ENCODE data around the gene NOS1AP. TPM values are rescaled to one million over a fixed set of nuclear protein-coding genes. Genes with fewer than 3 reads are reported as not detected.

Gene NOS1AP
- total and polyA plus RNA-seq, 9 donors, result 0.50 to 4.4 (median 1.5) TPM

DNA sequence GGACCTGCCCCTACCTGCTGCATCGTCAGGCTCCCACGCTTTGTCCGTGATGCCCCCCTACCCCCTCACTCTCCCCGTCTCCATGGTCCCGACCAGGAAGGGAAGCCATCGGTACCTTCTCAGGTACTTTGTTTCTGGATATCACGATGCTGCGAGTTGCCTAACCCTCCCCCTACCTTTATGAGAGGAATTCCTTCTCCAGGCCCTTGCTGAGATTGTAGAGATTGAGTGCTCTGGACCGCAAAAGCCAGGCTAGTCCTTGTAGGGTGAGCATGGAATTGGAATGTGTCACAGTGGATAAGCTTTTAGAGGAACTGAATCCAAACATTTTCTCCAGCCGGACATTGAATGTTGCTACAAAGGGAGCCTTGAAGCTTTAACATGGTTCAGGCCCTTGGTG, 298.3 kb downstream of the NOS1AP start:
- WGBS, 3 donors, result 90% methylated on average over 10 of the region's 10 CpGs
- Histone ChIP-seq H3K4me3 (no peak overlapping the region), H3K27me3 (no peaks in the 10 kb centered on the region), H3K4me1 (ENCODE audit: insufficient read depth) (no peaks in the 10 kb centered on the region), H3K36me3 (no peaks in the 10 kb centered on the region), H3K27ac (no peak overlapping the region), H3K9me3 (no peaks in the 10 kb centered on the region)
- intact Hi-C loops (cut with DNase I), result no loop called here
- no peak for TF ChIP-seq EP300 (IDR thresholded peaks at IDR 0.05)
- TF ChIP-seq, protein P1, sequence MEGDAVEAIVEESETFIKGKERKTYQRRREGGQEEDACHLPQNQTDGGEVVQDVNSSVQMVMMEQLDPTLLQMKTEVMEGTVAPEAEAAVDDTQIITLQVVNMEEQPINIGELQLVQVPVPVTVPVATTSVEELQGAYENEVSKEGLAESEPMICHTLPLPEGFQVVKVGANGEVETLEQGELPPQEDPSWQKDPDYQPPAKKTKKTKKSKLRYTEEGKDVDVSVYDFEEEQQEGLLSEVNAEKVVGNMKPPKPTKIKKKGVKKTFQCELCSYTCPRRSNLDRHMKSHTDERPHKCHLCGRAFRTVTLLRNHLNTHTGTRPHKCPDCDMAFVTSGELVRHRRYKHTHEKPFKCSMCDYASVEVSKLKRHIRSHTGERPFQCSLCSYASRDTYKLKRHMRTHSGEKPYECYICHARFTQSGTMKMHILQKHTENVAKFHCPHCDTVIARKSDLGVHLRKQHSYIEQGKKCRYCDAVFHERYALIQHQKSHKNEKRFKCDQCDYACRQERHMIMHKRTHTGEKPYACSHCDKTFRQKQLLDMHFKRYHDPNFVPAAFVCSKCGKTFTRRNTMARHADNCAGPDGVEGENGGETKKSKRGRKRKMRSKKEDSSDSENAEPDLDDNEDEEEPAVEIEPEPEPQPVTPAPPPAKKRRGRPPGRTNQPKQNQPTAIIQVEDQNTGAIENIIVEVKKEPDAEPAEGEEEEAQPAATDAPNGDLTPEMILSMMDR (IDR thresholded peaks at IDR 0.05), result no peak
- TF ChIP-seq POLR2A (IDR thresholded peaks at IDR 0.05), result no peak
- no peak for DNase-seq

DNA sequence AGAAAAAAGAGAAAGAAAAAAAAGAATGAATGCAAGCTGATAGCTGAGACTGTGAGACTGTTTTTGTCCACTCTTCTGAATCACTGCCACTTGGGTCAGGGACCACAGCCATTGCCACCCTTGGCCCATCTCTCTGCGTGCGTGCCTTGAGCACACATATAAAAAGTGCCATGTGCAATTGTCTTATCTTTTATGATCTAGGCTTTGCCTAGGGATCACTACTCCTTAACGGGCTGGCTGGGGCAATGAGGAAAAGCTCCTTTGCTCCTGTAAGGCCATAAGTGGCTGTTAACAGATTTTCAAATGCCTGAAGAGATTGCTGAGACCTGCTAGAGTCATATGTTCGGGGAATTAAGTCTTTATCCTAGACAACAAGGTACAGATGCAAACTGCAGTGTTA, 299.0 kb downstream of the NOS1AP start:
- H3K36me3 ChIP-seq, result no peaks in the 10 kb centered on the region
- intact Hi-C loops (cut with DNase I), result no loop called here
- H3K4me1 ChIP-seq (ENCODE audit: insufficient read depth), result no peaks in the 10 kb centered on the region
- WGBS, 3 donors, result 61 to 64% (median 63%) methylated on average over 4 of the region's 4 CpGs
- no peaks in the 10 kb centered on the region for H3K9me3 ChIP-seq
- no peaks in the 10 kb centered on the region for H3K27me3 ChIP-seq
- no peak overlapping the region for H3K4me3 ChIP-seq
- no peak for DNase-seq
- TF ChIP-seq EP300 (IDR thresholded peaks at IDR 0.05), result no peak
- no peak for TF ChIP-seq POLR2A (IDR thresholded peaks at IDR 0.05)
- TF ChIP-seq, protein P1 (IDR thresholded peaks at IDR 0.05), result no peak
- H3K27ac ChIP-seq, result no peak overlapping the region

DNA sequence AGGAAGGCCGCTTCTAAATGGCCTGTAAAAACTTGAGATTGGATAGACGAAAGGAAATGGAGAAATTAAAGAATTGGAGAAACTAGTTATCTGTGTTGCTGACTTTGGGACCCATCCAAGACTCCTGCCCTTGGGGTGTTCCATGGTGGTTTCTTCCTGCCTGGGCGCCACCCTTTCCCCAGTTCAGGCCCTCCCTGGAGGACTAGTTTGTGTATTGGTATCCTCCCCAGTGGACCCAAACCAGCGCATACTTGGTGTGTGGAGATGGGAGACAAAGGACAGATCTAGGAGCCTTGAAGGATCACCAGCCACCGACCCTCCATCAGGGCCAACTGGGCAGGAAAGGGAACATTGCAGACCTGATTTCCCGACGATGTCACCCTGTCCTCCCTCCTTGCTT, 300.1 kb downstream of the NOS1AP start:
- TF ChIP-seq POLR2A (IDR thresholded peaks at IDR 0.05), result no peak
- TF ChIP-seq, protein P1 (IDR thresholded peaks at IDR 0.05), result no peak
- TF ChIP-seq EP300 (IDR thresholded peaks at IDR 0.05), result no peak
- H3K27me3 ChIP-seq, result no peaks in the 10 kb centered on the region
- no peak for DNase-seq
- no peak overlapping the region for H3K4me3 ChIP-seq
- no peaks in the 10 kb centered on the region for H3K9me3 ChIP-seq
- H3K4me1 ChIP-seq (ENCODE audit: insufficient read depth), result no peaks in the 10 kb centered on the region
- WGBS, 3 donors, result 86 to 87% (median 86%) methylated on average over 7 of the region's 7 CpGs
- no peaks in the 10 kb centered on the region for H3K36me3 ChIP-seq
- intact Hi-C loops (cut with DNase I), result no loop called here
- no peak overlapping the region for H3K27ac ChIP-seq

DNA sequence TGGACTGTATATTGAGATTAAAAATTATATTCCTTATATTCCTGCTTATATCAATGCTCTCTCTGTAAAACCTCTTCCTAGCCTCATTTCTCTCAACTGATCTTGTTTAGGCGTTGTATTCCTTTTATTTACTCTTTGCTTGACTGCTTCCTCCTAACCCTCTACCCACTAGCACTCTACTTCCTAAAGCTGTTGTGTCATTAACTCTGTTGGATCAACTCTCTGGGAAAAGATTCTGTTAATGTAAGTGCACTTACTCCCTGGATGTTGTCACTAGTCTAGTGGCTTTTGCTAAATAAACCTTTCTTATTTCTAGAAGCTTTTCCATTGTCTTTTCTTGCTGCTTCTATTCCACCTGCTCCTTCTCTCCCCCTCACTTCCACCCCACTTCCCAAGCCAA, 300.7 kb downstream of the NOS1AP start:
- no peaks in the 10 kb centered on the region for H3K27me3 ChIP-seq
- TF ChIP-seq, protein P1 (IDR thresholded peaks at IDR 0.05), result no peak
- TF ChIP-seq POLR2A (IDR thresholded peaks at IDR 0.05) (no peak), EP300 (IDR thresholded peaks at IDR 0.05) (no peak)
- 87 to 92% (median 91%) methylated on average over 1 of the region's 1 CpG for WGBS, 3 donors

DNA sequence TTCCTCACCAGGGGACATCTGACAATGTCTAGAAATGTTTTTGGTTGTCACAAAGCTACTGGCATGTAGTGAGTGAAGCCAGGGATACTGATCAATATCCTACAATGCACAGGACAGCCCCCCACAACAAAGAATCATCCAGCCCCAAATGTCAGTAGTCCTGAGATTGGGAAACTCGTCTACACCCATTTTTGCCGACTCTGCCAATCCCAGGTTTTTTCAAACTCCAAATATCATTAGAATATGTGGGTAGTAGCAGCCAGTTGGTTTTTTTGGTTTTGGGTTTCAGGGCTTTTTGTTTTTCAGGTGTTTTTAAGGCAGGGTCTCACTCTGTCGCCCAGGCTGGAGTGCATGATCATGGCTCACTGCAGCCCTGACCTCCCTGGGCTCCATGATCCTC, 301.2 kb downstream of the NOS1AP start:
- intact Hi-C loops (cut with DNase I), result no loop called here
- WGBS, 3 donors, result 89 to 100% (median 94%) methylated on average over 3 of the region's 3 CpGs
- no peaks in the 10 kb centered on the region for H3K4me1 ChIP-seq (ENCODE audit: insufficient read depth)
- no peak overlapping the region for H3K4me3 ChIP-seq
- H3K36me3 ChIP-seq, result no peaks in the 10 kb centered on the region
- DNase-seq, result no peak
- H3K27ac ChIP-seq, result no peak overlapping the region
- H3K27me3 ChIP-seq, result no peaks in the 10 kb centered on the region
- H3K9me3 ChIP-seq, result no peaks in the 10 kb centered on the region
- TF ChIP-seq POLR2A (IDR thresholded peaks at IDR 0.05) (no peak), EP300 (IDR thresholded peaks at IDR 0.05) (no peak)
- TF ChIP-seq, protein P1 (IDR thresholded peaks at IDR 0.05), result no peak

More for the DNA sequence above, 300.7 kb downstream of the NOS1AP start:
- no peak overlapping the region for H3K4me3 ChIP-seq
- intact Hi-C loops (cut with DNase I), result no loop called here
- H3K4me1 ChIP-seq (ENCODE audit: insufficient read depth), result no peaks in the 10 kb centered on the region
- H3K27ac ChIP-seq, result no peak overlapping the region
- H3K36me3 ChIP-seq, result no peaks in the 10 kb centered on the region
- H3K9me3 ChIP-seq, result no peaks in the 10 kb centered on the region
- DNase-seq, result no peak

Data from ovary (tissue), 9 donors.